NCI-H2081 treated with DMSO at 0.1 percent for 48 hours (cell line): ENCODE data around the gene COL1A1.

Source experiments
- DNase-seq: peaks from one replicate; lab custom pipeline; 2025; lab: John Stamatoyannopoulos, UW

Gene COL1A1

GRCh38 chr17:50213026-50214022 is 11.9 kb upstream of the COL1A1 start:
- DNase-seq, result no peak

GRCh38 chr17:50212121-50212843 is 10.9 kb upstream of the COL1A1 start:
- no peak for DNase-seq

GRCh38 chr17:50211249-50212120 is 10.1 kb upstream of the COL1A1 start:
- no peak for DNase-seq

GRCh38 chr17:50210240-50211225 is 9.1 kb upstream of the COL1A1 start:
- no peak for DNase-seq

GRCh38 chr17:50209472-50210239 is 8.2 kb upstream of the COL1A1 start:
- DNase-seq, result no peak

- DNase-seq, result no peak
Observed at GRCh38 chr17:50209133-50209471, 7.7 kb upstream of the COL1A1 start.

GRCh38 chr17:50208611-50209061 is 7.2 kb upstream of the COL1A1 start:
- DNase-seq, result no peak

GRCh38 chr17:50207792-50208567 is 6.5 kb upstream of the COL1A1 start:
- no peak for DNase-seq

- no peak for DNase-seq
Observed at GRCh38 chr17:50207315-50207714, 5.9 kb upstream of the COL1A1 start.

- no peak for DNase-seq
Observed at GRCh38 chr17:50206604-50207293, 5.3 kb upstream of the COL1A1 start.

- no peak for DNase-seq
Observed at GRCh38 chr17:50205963-50206505, 4.6 kb upstream of the COL1A1 start.

GRCh38 chr17:50205111-50205962 is 3.9 kb upstream of the COL1A1 start:
- DNase-seq, result no peak

- DNase-seq, result no peak
Observed at GRCh38 chr17:50204431-50204830, 3.0 kb upstream of the COL1A1 start.

GRCh38 chr17:50203604-50204345 is 2.3 kb upstream of the COL1A1 start:
- DNase-seq, result no peak

GRCh38 chr17:50203086-50203485 is 1.7 kb upstream of the COL1A1 start:
- no peak for DNase-seq

GRCh38 chr17:50200457-50201275 is 765 bp downstream of the COL1A1 start:
- DNase-seq, result no peak
